ENCODE data around the gene TMA7.

The TMA7 gene

DNA sequence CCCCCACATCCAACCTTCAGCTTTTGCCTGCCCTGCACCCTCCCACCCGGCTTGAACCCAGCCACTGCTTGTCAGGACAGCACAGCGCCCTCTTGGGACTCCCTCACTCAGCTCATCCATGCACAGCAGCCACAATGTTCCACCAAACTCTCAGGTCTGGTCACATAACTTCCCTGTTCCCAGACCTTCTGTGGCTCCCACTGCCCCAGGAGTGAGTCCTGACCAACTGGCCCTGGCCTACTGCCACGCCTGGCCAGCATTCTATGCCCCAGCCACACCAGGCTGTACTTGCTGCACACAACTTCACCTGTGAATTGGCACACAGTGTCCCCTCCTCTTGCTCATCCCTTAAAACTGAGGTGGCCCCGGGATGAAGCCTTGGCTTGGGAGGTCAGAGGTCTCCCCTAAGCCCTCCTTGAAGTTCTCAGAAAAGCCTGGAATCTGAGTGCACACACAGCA lies 31.2 kb upstream of the TMA7 start:
- DNase-seq (ENCODE audit: low read depth in 2 of 2): no peak

DNA sequence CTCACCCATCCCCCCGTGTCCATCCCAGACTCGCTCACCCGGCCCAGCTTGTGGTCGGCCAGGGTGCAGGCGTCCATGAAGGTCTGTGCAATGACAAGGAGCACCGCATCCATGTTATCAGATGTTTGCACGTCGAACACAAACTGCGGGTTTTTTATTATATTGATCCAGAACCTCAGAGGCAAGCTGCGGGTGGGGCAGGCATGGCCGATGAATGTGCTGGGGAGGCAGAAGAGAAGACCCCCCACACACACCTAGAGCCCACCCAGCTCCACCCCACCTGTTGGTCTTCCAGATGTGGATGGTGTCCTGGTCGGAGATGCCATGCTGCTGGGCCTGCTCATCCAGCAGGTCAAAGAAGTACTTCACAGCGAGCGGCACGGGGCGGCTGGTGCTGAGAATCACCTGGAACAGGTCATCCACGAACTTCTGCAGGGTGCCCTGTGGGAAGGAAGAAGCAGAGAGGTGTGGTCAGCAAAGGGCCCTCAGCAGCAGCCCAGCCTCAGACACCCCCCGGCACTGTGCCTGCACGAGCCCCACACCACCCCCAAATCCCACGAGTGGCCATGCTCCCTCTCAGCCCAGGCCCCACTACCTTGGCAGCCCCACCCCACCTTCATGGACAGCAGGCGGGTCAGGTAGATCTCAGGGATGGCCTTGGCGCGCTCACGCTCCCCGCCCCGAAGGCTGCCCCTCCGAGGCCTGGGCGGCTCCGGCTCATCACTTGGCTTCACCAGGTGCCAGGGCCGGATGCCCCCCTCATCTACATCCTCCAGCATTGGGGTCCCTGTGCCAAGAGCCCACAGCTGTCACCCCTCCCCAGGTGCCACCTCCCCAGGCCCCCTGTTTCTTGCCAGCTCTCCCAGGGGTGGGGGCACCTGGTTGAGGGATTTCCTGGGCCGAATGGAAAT lies 30.5 kb upstream of the TMA7 start:
- no peak for DNase-seq (ENCODE audit: low read depth in 2 of 2)

- DNase-seq (ENCODE audit: low read depth in 2 of 2): no peak
Measured at GRCh38 chr3:48410205-48411040, 29.6 kb upstream of the TMA7 start.

- no peak for DNase-seq (ENCODE audit: low read depth in 2 of 2)
Measured at GRCh38 chr3:48411041-48411588, 28.9 kb upstream of the TMA7 start.

GRCh38 chr3:48411606-48412374 lies 28.3 kb upstream of the TMA7 start:
- no peak for DNase-seq (ENCODE audit: low read depth in 2 of 2)

- no peak for DNase-seq (ENCODE audit: low read depth in 2 of 2)
Measured at GRCh38 chr3:48412375-48413001, 27.6 kb upstream of the TMA7 start.

GRCh38 chr3:48413086-48413485 lies 27.0 kb upstream of the TMA7 start:
- no peak for DNase-seq (ENCODE audit: low read depth in 2 of 2)

GRCh38 chr3:48413611-48414010 lies 26.4 kb upstream of the TMA7 start:
- DNase-seq (ENCODE audit: low read depth in 2 of 2): no peak

DNA sequence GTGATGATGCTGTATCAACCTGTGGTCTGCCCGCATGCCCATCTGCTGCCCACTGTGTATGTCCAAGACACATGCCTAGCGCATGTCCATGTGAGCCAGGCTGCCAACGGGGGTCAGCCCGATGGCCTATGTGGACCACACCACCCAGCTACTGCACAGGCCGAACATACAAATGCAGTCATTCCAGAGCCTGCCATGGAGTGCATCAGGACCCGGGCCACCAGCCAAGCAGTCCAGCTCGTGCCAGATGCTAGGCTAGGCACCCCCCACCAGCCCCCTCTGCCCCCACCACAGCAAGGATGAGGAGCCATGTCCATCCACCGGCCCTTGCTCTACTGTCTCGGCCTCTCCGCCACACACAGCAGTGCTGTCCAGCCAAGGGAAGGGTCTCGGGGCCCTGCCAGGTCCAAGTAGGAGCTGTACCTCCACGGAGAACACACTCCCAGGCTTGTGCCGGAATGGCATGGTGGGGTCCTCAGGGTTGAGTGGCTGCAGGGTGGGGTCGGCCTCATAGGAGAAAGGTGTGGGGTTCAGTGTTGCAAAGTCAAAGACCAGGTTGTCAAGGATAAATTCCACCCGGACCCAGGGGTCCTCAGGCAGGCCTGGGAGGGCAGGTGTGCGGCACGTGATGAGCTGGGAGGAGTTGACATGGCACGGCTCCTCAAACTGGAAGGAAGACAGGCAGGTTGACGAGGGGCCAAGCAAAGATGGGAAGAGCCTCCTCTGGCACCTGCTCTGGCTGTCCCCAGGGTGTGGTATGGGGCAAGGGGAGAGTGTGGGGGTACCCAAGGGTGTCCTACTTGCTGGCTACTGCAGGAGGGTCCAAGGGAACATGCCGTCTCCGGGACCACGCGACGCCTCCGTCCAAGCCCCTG lies 25.4 kb upstream of the TMA7 start:
- no peak for DNase-seq (ENCODE audit: low read depth in 2 of 2)

DNA sequence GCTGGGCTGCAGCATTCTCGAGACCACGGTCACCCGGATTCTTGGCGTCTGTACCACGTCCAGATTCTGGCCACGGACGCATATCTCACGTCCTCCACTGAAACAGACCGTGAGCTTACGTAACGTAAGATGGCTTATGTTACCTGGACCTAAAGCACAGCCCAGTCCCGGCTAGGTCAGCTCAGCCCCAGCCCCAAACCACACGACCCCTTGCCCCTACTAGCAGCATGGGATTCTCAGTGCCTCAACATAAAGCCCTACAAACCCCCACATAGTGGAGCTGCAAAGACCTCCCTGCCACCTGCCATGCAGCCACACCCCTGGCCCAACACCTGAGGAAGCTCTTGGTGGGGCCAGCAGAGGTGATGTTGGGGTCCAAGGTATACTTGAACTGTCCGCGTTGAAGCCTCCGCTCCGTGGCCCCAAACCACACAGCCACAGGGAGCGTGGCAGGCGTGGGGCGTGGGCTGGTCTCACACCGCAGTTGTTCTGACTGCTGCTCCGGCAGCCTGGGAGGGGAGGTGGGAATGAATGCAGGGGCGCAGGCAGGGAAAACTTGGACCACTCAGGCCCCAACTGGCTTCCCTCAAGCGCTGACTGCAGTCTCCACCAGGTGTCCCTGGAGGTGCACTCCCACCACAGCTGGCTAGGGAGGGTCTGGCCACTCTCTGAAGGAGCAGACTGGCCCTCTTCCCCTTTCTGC lies 24.7 kb upstream of the TMA7 start:
- no peak for DNase-seq (ENCODE audit: low read depth in 2 of 2)

GRCh38 chr3:48416091-48416505 lies 24.0 kb upstream of the TMA7 start:
- no peak for DNase-seq (ENCODE audit: low read depth in 2 of 2)

- DNase-seq (ENCODE audit: low read depth in 2 of 2): no peak
Measured at GRCh38 chr3:48416546-48416945, 23.5 kb upstream of the TMA7 start.

- no peak for DNase-seq (ENCODE audit: low read depth in 2 of 2)
Measured at GRCh38 chr3:48417529-48418108, 22.4 kb upstream of the TMA7 start.

- DNase-seq (ENCODE audit: low read depth in 2 of 2): no peak
Measured at GRCh38 chr3:48418140-48418539, 21.9 kb upstream of the TMA7 start.

DNA sequence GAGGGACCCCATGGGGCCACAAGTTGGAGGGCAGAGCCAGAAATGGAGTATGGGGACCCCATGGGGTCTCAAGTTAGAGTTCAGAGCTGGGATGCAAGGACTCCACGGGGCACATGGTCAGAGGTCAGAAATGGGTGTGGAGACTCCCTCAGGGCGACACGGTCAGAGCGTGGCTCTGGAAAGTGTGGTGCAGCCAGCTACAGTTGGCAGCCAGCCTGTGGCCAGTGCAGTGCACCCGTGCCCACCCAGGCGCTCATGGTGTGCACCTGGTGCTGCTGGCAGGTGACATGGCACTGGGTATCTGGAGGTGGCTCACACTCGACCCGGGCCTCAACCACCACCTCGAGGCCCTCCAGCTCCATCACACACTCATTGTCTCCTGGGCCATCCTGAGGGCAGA lies 21.4 kb upstream of the TMA7 start:
- DNase-seq (ENCODE audit: low read depth in 2 of 2): no peak

DNA sequence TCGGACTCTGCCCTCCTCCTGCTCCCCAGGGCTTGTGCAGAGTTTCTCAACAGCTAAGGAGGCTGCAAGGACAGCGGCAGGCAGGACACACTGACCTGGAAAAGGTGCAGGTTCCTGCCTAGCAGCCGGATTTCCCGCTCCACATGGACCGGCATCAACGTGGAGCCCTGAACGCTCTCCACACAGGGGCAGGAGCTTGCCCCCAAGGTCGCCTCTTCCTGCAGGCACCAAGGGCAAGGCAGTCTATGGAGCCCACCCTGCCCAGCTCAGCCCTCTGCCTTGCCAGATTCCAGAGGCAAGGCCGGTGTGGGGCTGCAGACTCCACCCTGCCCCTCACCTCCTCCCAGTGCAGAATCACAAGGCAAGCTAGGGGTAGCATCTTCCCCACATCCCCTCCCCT lies 20.9 kb upstream of the TMA7 start:
- no peak for DNase-seq (ENCODE audit: low read depth in 2 of 2)

DNA sequence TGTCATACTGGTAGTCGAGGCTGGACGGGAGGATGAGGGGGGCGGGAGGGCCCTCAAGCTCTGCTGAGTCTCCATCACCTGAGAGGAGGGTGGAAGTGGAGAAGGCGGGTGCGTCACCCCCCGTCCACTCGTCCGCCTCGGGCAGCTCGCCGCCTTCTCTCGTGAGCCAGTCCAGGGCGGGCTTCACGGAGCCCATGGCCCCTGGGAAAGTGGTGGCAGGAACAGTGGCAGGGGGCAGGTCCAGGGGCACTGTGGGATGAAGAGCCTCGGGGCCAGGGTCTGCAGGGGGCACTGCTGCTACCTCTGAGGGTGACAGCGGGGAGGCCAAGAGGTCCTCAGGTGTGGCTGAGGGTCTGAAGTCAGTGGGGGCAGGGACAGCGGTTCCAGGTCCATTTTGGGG lies 20.5 kb upstream of the TMA7 start:
- DNase-seq (ENCODE audit: low read depth in 2 of 2): no peak

GRCh38 chr3:48420561-48420960 lies 19.5 kb upstream of the TMA7 start:
- DNase-seq (ENCODE audit: low read depth in 2 of 2): no peak

DNA sequence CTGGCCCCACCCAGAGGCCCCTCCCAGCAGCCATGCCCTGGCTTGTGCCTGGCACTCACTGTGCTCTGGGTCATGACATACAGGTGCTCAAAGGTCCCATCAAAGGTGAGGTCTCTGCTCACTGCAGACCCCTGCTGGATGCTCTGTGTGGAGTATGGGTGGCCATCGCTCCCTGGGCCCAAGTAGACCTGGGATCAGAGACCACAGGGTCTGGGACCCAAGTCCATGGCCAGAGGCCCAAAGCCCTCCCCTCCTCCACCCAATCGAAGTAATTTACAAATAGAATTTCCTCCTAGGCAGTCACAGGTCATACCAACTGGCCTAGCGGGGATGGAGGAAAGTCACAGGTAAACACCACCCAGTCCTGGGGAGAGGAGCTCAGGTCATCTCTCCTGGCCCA lies 17.8 kb upstream of the TMA7 start:
- no peak for DNase-seq (ENCODE audit: low read depth in 2 of 2)

Measured in fibroblast of skin of left biceps (primary cell).